OCI-LY7 (cell line): Measurements from ENCODE around the gene C9orf50. TPM values are rescaled to one million over a fixed set of nuclear protein-coding genes. Genes with fewer than 3 reads are reported as not detected.
"Not testable (repeated sequence)": the region's sequence is repeated elsewhere in the genome, so short reads cannot be mapped to it uniquely, and the experiment has no call there.

Experiments used
- BruUV-seq: library from RNA; stranded (reverse); fragments of 400-500 nt; replicated peaks from 2 replicates; lab custom pipeline; 2021; lab: Mats Ljungman, UMichigan
- CTCF ChIA-PET: fragments of 300-600 bp; sonication (Branson Sonifier 250); formaldehyde crosslinking; loops from one replicate; lab custom pipeline; 2022; ENCODE audit warnings: antibody characterized with exemption; ENCODE audit not compliant: unreplicated experiment; lab: Charles Lee
- POLR2A ChIA-PET: fragments of 300-600 bp; sonication (Branson Sonifier 250); formaldehyde crosslinking; loops from one replicate; lab custom pipeline; 2022; ENCODE audit warnings: antibody characterized with exemption; lab: Charles Lee
- DNase-seq: peaks from one replicate; pipeline ENCODE4 v3.0.0-alpha.2; 2015; ENCODE audit warnings: low spot score
- H2AFZ ChIP-seq: fragments of 200-600 bp; sonication (generic), shearing (Covaris generic); 2 replicates; pipeline ENCODE4 v1.6.1; 2014; ENCODE audit warnings: mild to moderate bottlenecking, antibody characterized with exemption, low read length, moderate library complexity
- H3K27ac ChIP-seq: fragments of 200-600 bp; sonication (generic); 2 replicates; pipeline ENCODE4 v1.5.1; 2014; ENCODE audit warnings: mixed run types, low read depth, mild to moderate bottlenecking, moderate library complexity, low read length, inconsistent platforms; ENCODE audit not compliant: poor library complexity, severe bottlenecking
- H3K36me3 ChIP-seq: fragments of 200-600 bp; sonication (generic); 2 replicates; pipeline ENCODE4 v1.6.1; 2014; ENCODE audit warnings: mild to moderate bottlenecking, antibody characterized with exemption, low read length, moderate library complexity, mixed read lengths; ENCODE audit not compliant: insufficient read depth
- H3K4me1 ChIP-seq: fragments of 200-600 bp; sonication (generic); 2 replicates; pipeline ENCODE4 v1.5.1; 2014; ENCODE audit warnings: mild to moderate bottlenecking, low read length; ENCODE audit not compliant: insufficient read depth, poor library complexity, severe bottlenecking
- H3K4me2 ChIP-seq: fragments of 200-600 bp; sonication (generic); 2 replicates; pipeline ENCODE4 v1.6.1; 2014; ENCODE audit warnings: mild to moderate bottlenecking, low read length
- H3K4me3 ChIP-seq: fragments of 200-600 bp; sonication (generic); 2 replicates; pipeline ENCODE4 v1.5.1; 2014; ENCODE audit warnings: mild to moderate bottlenecking, low read depth, low read length; ENCODE audit not compliant: poor library complexity, severe bottlenecking
- H3K79me2 ChIP-seq: fragments of 200-600 bp; sonication (generic); 2 replicates; pipeline ENCODE4 v1.6.1; 2016; ENCODE audit warnings: low read depth, mild to moderate bottlenecking, low read length, moderate library complexity, mixed read lengths; ENCODE audit not compliant: insufficient read depth
- H3K9me2 ChIP-seq: fragments of 200-600 bp; sonication (generic); 2 replicates; pipeline ENCODE4 v1.6.1; 2016; ENCODE audit warnings: mild to moderate bottlenecking, low read length, mixed read lengths; ENCODE audit not compliant: insufficient read depth
- H3K9me3 ChIP-seq: fragments of 200-600 bp; sonication (generic); 2 replicates; pipeline ENCODE4 v1.6.1; 2014; ENCODE audit warnings: mild to moderate bottlenecking, mixed run types, low read length, mixed read lengths
- H4K20me1 ChIP-seq: fragments of 200-600 bp; sonication (generic); 2 replicates; pipeline ENCODE4 v1.6.1; 2014; ENCODE audit warnings: mild to moderate bottlenecking, antibody characterized with exemption, low read length, moderate library complexity, mixed read lengths; ENCODE audit not compliant: insufficient read depth
- CTCF ChIP-seq: fragments of 200-600 bp; sonication (generic); conservative IDR thresholded peaks from 2 replicates; pipeline ENCODE4 v1.5.1; 2014; ENCODE audit warnings: mild to moderate bottlenecking, antibody characterized with exemption, low read length, moderate library complexity, mixed read lengths
- EZH2phosphoT487 ChIP-seq: fragments of 200-600 bp; sonication (generic); IDR thresholded peaks from 2 replicates; pipeline ENCODE4 v1.6.1; 2018; ENCODE audit warnings: low read depth, borderline replicate concordance, mild to moderate bottlenecking, mixed run types, antibody characterized with exemption, low read length, moderate library complexity, mixed read lengths
- intact Hi-C: fragments of 100-400 bp; cut with micrococcal nuclease; formaldehyde crosslinking; loops from one replicate; pipeline ENCODE4 v1.10.0; 2022; ENCODE audit not compliant: unreplicated experiment
- total RNA-seq, 2 experiments: library from RNA; depleted of rRNA in 1 of 2; stranded (reverse); fragments of >200 nt in 1 of 2; shearing (Covaris generic) in 1 of 2; gene quantifications; 2 replicates each; pipeline ENCODE4 v1.2.3, GENCODE V29; 2014 to 2022

Gene C9orf50
- total RNA-seq, 2 experiments from 2014 or later = not detected

GRCh38 chr9:129595311-129595741 is 25.6 kb downstream of the C9orf50 start:
- no peak for TF ChIP-seq EZH2phosphoT487
- BruUV-seq = no TSS peak
- no peaks in the 10 kb centered on the region for H4K20me1 ChIP-seq
- H3K36me3 ChIP-seq = no peaks in the 10 kb centered on the region
- no peaks in the 10 kb centered on the region for H3K4me1 ChIP-seq
- DNase-seq = no peak
- ChIA-PET CTCF (no interaction called here), POLR2A (interaction anchor here (0.6 to 0.9 kb wide), 2 partner anchors 23 to 530 kb away, joined by 3 to 13 read pairs; no protein-coding TSS in a partner anchor)
- no peaks in the 10 kb centered on the region for H3K9me2 ChIP-seq
- intact Hi-C loops = no loop called here
- no peak overlapping the region for H3K27ac ChIP-seq
- H3K79me2 ChIP-seq = no peaks in the 10 kb centered on the region
- H3K9me3 ChIP-seq = no peaks in the 10 kb centered on the region
- H2AFZ ChIP-seq = no peak overlapping the region
- H3K4me3 ChIP-seq = no peak overlapping the region
- no peak overlapping the region for H3K4me2 ChIP-seq

- H3K27ac ChIP-seq = no peak overlapping the region
- BruUV-seq = no TSS peak
- H3K4me3 ChIP-seq = no peak overlapping the region
- H3K9me2 ChIP-seq = no peaks in the 10 kb centered on the region
- H3K9me3 ChIP-seq = no peaks in the 10 kb centered on the region
- CTCF ChIA-PET = no interaction called here
- H3K79me2 ChIP-seq = no peaks in the 10 kb centered on the region
- no peak overlapping the region for H2AFZ ChIP-seq
- intact Hi-C loops = no loop called here
- POLR2A ChIA-PET = no interaction called here
- no peaks in the 10 kb centered on the region for H4K20me1 ChIP-seq
- H3K4me1 ChIP-seq = no peaks in the 10 kb centered on the region
- no peaks in the 10 kb centered on the region for H3K36me3 ChIP-seq
- DNase-seq = no peak
- TF ChIP-seq CTCF (no peak), EZH2phosphoT487 (no peak)
- H3K4me2 ChIP-seq = no peak overlapping the region
Measured at GRCh38 chr9:129594632-129595031, 26.3 kb downstream of the C9orf50 start.

GRCh38 chr9:129592790-129593189 is 28.1 kb downstream of the C9orf50 start:
- H4K20me1 ChIP-seq, H3K27ac ChIP-seq, H3K9me3 ChIP-seq, H3K79me2 ChIP-seq, H3K36me3 ChIP-seq, intact Hi-C loops, CTCF ChIA-PET, H3K4me3 ChIP-seq, H2AFZ ChIP-seq, H3K4me2 ChIP-seq, H3K9me2 ChIP-seq, BruUV-seq, H3K4me1 ChIP-seq, DNase-seq: not testable (repeated sequence)
- POLR2A ChIA-PET = interaction anchor here (0.6 to 0.7 kb wide), 6 partner anchors 11 to 475 kb away, joined by 3 to 4 read pairs (median 3); no protein-coding TSS in a partner anchor

- Histone ChIP-seq H3K36me3 (no peaks in the 10 kb centered on the region), H3K9me2 (no peaks in the 10 kb centered on the region), H3K4me2 (no peak overlapping the region), H4K20me1 (no peaks in the 10 kb centered on the region), H3K27ac (no peak overlapping the region), H3K4me1 (no peaks in the 10 kb centered on the region), H3K9me3 (no peaks in the 10 kb centered on the region), H3K4me3 (no peak overlapping the region), H3K79me2 (no peaks in the 10 kb centered on the region), H2AFZ (no peak overlapping the region)
- ChIA-PET POLR2A (interaction anchor here (0.7 kb wide), 1 partner anchor 60 kb away, joined by 4 read pairs; no protein-coding TSS in a partner anchor), CTCF (no interaction called here)
- no peak for DNase-seq
- BruUV-seq = no TSS peak
- no peak for TF ChIP-seq EZH2phosphoT487
- TF ChIP-seq CTCF = no peak
- intact Hi-C loops = no loop called here
Measured at GRCh38 chr9:129591916-129592315, 29.0 kb downstream of the C9orf50 start.
